H1 (cell line): ENCODE data around the gene ADCY5. TPM values are rescaled to one million over a fixed set of nuclear protein-coding genes. Genes with fewer than 3 reads are reported as not detected.
"Not testable (repeated sequence)": the region's sequence is repeated elsewhere in the genome, so short reads cannot be mapped to it uniquely, and the experiment has no call there.

Experiments used
- CTCF ChIA-PET: fragments of 300-600 bp; sonication (Branson Sonifier 250); formaldehyde crosslinking; loops from one replicate; lab custom pipeline; 2021; ENCODE audit not compliant: partially characterized antibody; lab: Charles Lee
- POLR2A ChIA-PET: fragments of 300-600 bp; sonication (Branson Sonifier 250); formaldehyde crosslinking; loops from one replicate; lab custom pipeline; 2021; ENCODE audit warnings: inconsistent platforms; ENCODE audit not compliant: partially characterized antibody; lab: Charles Lee
- DNase-seq, 2 experiments: peaks; one replicate each; pipeline versions ENCODE4 v3.0.0 to v3.0.0-alpha.2; 2010 to 2022; ENCODE audit warnings: low spot score in 2 of 2, low read depth in 1 of 2, mixed read lengths in 1 of 2
- FAIRE-seq: peaks from 2 replicates; lab custom pipeline; 2011; peaks lifted over from hg19 to GRCh38; lab: Jason Lieb, UNC
- H2AFZ ChIP-seq: 2 replicates; pipeline ENCODE4 v1.8.1; 2012; ENCODE audit warnings: low read length, inconsistent platforms
- H2AK5ac ChIP-seq: 2 replicates; pipeline ENCODE4 v1.6.1; 2013; ENCODE audit warnings: low read depth, low read length
- H2BK120ac ChIP-seq: replicated peaks from 2 replicates; pipeline ENCODE3; 2013; ENCODE audit warnings: low read depth, low read length, inconsistent platforms
- H2BK12ac ChIP-seq: 2 replicates; pipeline ENCODE4 v1.6.1; 2013; ENCODE audit warnings: low read depth, low read length
- H2BK15ac ChIP-seq: 2 replicates; pipeline ENCODE4 v1.6.1; 2013; ENCODE audit warnings: low read length
- H2BK20ac ChIP-seq: 2 replicates; pipeline ENCODE4 v1.6.1; 2013; ENCODE audit warnings: low read length
- H2BK5ac ChIP-seq: 2 replicates; pipeline ENCODE4 v1.6.1; 2013; ENCODE audit warnings: low read depth, low read length
- H3K14ac ChIP-seq: 2 replicates; pipeline ENCODE4 v1.6.1; 2013; ENCODE audit warnings: inconsistent platforms; ENCODE audit not compliant: insufficient read length
- H3K18ac ChIP-seq: 2 replicates; pipeline ENCODE4 v1.6.1; 2013; ENCODE audit warnings: low read length; ENCODE audit errors: extremely low read depth
- H3K23ac ChIP-seq: 2 replicates; pipeline ENCODE4 v1.6.1; 2013; ENCODE audit warnings: inconsistent platforms; ENCODE audit not compliant: insufficient read length
- H3K23me2 ChIP-seq: 2 replicates; pipeline ENCODE4 v1.6.1; 2013; ENCODE audit warnings: low read depth, low read length
- H3K27ac ChIP-seq: 2 replicates; pipeline ENCODE4 v1.6.1; 2011; ENCODE audit warnings: low read depth, low read length, inconsistent platforms
- H3K27me3 ChIP-seq, 4 experiments: replicated peaks in 1 of 4; 1 replicate in 1 of 4; 2 replicates in 3 of 4; pipeline versions ENCODE4 v1.6.1 to v1.8.1; 2011 to 2013; ENCODE audit warnings: low read length in 3 of 4, mild to moderate bottlenecking in 3 of 4, inconsistent platforms in 2 of 4, mixed read lengths in 2 of 4, moderate library complexity in 1 of 4; ENCODE audit not compliant: control insufficient read depth in 3 of 4, insufficient read depth in 3 of 4; ENCODE audit errors: extremely low read depth in 1 of 4
- H3K36me3 ChIP-seq, 4 experiments: 2 replicates each; pipeline versions ENCODE4 v1.6.1 to v1.8.1; 2011 to 2013; ENCODE audit warnings: mild to moderate bottlenecking in 4 of 4, low read length in 3 of 4, moderate library complexity in 2 of 4, control low read depth in 1 of 4, inconsistent platforms in 1 of 4; ENCODE audit not compliant: insufficient read depth in 4 of 4, control insufficient read depth in 2 of 4
- H3K4ac ChIP-seq: replicated peaks from 2 replicates; pipeline ENCODE3; 2013; ENCODE audit warnings: low read length, low read depth, mixed read lengths, inconsistent platforms; ENCODE audit not compliant: insufficient read length
- H3K4me1 ChIP-seq, 4 experiments: replicated peaks in 1 of 4; 1 replicate in 1 of 4; 2 replicates in 3 of 4; pipeline versions ENCODE4 v1.6.1 to v1.8.1; 2011 to 2013; ENCODE audit warnings: low read length in 3 of 4, inconsistent platforms in 2 of 4, mixed read lengths in 1 of 4; ENCODE audit not compliant: insufficient read depth in 4 of 4, control insufficient read depth in 3 of 4
- H3K4me2 ChIP-seq, 2 experiments: 2 replicates each; pipeline versions ENCODE4 v1.6.1 to v1.8.1; 2011 to 2013; ENCODE audit warnings: low read depth in 2 of 2, low read length in 2 of 2, control low read depth in 1 of 2, inconsistent platforms in 1 of 2, mild to moderate bottlenecking in 1 of 2; ENCODE audit not compliant: insufficient read depth in 1 of 2
- H3K4me3 ChIP-seq, 4 experiments: fragments of 200-600, 300-600 bp in 1 of 4; sonication (generic), shearing (Covaris generic), sonication (Bioruptor Twin) in 1 of 4; 2 replicates each; pipeline versions ENCODE4 v1.5.1 to v1.8.1; 2011 to 2016; ENCODE audit warnings: low read length in 4 of 4, low read depth in 3 of 4, control low read depth in 2 of 4, inconsistent platforms in 2 of 4, mild to moderate bottlenecking in 2 of 4, mixed read lengths in 1 of 4, moderate library complexity in 1 of 4; ENCODE audit not compliant: insufficient read depth in 2 of 4; ENCODE audit errors: extremely low read depth in 1 of 4
- H3K56ac ChIP-seq: replicated peaks from 2 replicates; pipeline ENCODE3; 2013; ENCODE audit warnings: low read depth, mild to moderate bottlenecking, mixed read lengths, low read length, inconsistent platforms; ENCODE audit not compliant: insufficient read length
- H3K79me1 ChIP-seq: 2 replicates; pipeline ENCODE4 v1.6.1; 2013; ENCODE audit warnings: low read depth, low read length, control low read depth
- H3K79me2 ChIP-seq, 2 experiments: 2 replicates each; pipeline versions ENCODE4 v1.6.1 to v1.8.1; 2012 to 2013; ENCODE audit warnings: low read length in 2 of 2, mild to moderate bottlenecking in 2 of 2, inconsistent platforms in 1 of 2; ENCODE audit not compliant: insufficient read depth in 2 of 2, control insufficient read depth in 1 of 2
- H3K9ac ChIP-seq, 4 experiments: replicated peaks in 1 of 4; 1 replicate in 1 of 4; 2 replicates in 3 of 4; pipeline versions ENCODE4 v1.6.1 to v1.8.1; 2011 to 2013; ENCODE audit warnings: low read depth in 3 of 4, low read length in 3 of 4, control low read depth in 2 of 4, mild to moderate bottlenecking in 2 of 4, moderate library complexity in 2 of 4, inconsistent platforms in 1 of 4; ENCODE audit errors: extremely low read depth in 1 of 4
- H3K9me3 ChIP-seq, 2 experiments: 2 replicates each; pipeline versions ENCODE4 v1.6.1 to v1.8.1; 2012 to 2013; ENCODE audit warnings: mild to moderate bottlenecking in 2 of 2, moderate library complexity in 2 of 2, control low read depth in 1 of 2, inconsistent platforms in 1 of 2, low read depth in 1 of 2, low read length in 1 of 2, mixed read lengths in 1 of 2; ENCODE audit not compliant: insufficient read depth in 2 of 2
- H4K20me1 ChIP-seq, 2 experiments: replicated peaks in 1 of 2; 2 replicates each; pipeline versions ENCODE3 to v1.8.1; 2011 to 2013; ENCODE audit warnings: inconsistent platforms in 2 of 2, low read length in 2 of 2, mild to moderate bottlenecking in 1 of 2; ENCODE audit not compliant: insufficient read depth in 2 of 2, control insufficient read depth in 1 of 2
- H4K5ac ChIP-seq: 2 replicates; pipeline ENCODE4 v1.6.1; 2013; ENCODE audit warnings: low read length, low read depth, mixed read lengths, inconsistent platforms; ENCODE audit not compliant: insufficient read length
- H4K8ac ChIP-seq: 2 replicates; pipeline ENCODE4 v1.8.0; 2013; ENCODE audit warnings: mild to moderate bottlenecking, moderate library complexity, low read length, inconsistent platforms; ENCODE audit not compliant: insufficient read depth; ENCODE audit errors: extremely low read depth
- H4K91ac ChIP-seq: replicated peaks from 2 replicates; pipeline ENCODE3; 2013; ENCODE audit warnings: low read length, mixed read lengths, inconsistent platforms; ENCODE audit not compliant: insufficient read length
- WGBS, 2 experiments: shearing (Covaris generic) in 1 of 2; methylation state at CpG; one replicate each; pipeline versions ENCODE4 v1.1.6 to v1.1.7; 2013 to 2015; ENCODE audit warnings: low lambda C conversion rate in 2 of 2, mixed read lengths in 2 of 2, inconsistent platforms in 1 of 2, low coverage in 1 of 2, missing lambda C conversion rate in 1 of 2; ENCODE audit not compliant: insufficient replicate concordance in 2 of 2, insufficient coverage in 1 of 2, insufficient read length in 1 of 2; ENCODE audit errors: extremely low coverage in 1 of 2, missing lambda C conversion rate in 1 of 2; 5-methylcytosine and 5-hydroxymethylcytosine counted together
- polyA plus RNA-seq, 7 experiments: library from polyadenylated mRNA; depleted of rRNA in 3 of 7; stranded (reverse) in 5 of 7; unstranded in 2 of 7; fragments of >200 nt in 5 of 7; fragments of 200-250 nt in 2 of 7; gene quantifications; 1 replicate in 5 of 7; 2 replicates in 1 of 7; 4 replicates in 1 of 7; pipeline versions ENCODE4 v1.2.1 to v1.2.3, GENCODE V29; 2011 to 2013; ENCODE audit warnings: missing spikeins in 2 of 7, mixed read lengths in 2 of 7
- total RNA-seq: library from RNA; stranded (reverse); fragmentation: NEBNext Ultra II Directional; extraction: Animal tissue kit (Norgen Biotek cat#: 25700); gene quantifications from 2 replicates; pipeline ENCODE4 v1.2.1, GENCODE V29; 2021

Gene ADCY5
- total and polyA plus RNA-seq, 2 of the 8 experiments (the other 6 are each of a cell fraction or from before 2014, with no cell fraction given), result 18.9 to 40.8 TPM

DNA sequence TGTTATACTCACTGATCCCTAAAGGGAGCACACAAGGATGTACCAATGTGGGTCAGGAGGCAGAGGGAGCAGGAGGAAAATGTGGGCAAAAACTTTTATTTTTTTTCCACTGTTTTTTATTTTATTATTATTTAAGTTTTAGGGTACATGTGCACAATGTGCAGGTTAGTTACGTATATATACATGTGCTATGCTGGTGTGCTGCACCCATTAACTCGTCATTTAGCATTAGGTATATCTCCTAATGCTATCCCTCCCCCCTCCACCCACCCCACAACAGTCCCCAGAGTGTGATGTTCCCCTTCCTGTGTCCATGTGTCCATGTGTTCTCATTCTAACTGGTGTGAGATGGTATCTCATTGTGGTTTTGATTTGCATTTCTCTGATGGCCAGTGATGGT lies 209.7 kb downstream of the ADCY5 start:
- H3K14ac ChIP-seq, H4K8ac ChIP-seq, H3K9ac ChIP-seq, H2BK15ac ChIP-seq, CTCF ChIA-PET, H3K23me2 ChIP-seq, H3K36me3 ChIP-seq, H3K56ac ChIP-seq, H4K20me1 ChIP-seq, H3K23ac ChIP-seq, FAIRE-seq, H2AFZ ChIP-seq, H3K4me3 ChIP-seq, H4K91ac ChIP-seq, POLR2A ChIA-PET, H4K5ac ChIP-seq, H3K4ac ChIP-seq, H2BK120ac ChIP-seq, H3K79me1 ChIP-seq, DNase-seq, H2AK5ac ChIP-seq, H3K9me3 ChIP-seq, H3K79me2 ChIP-seq, H3K4me2 ChIP-seq, H3K4me1 ChIP-seq, H2BK5ac ChIP-seq, H3K27me3 ChIP-seq, H3K18ac ChIP-seq, H2BK12ac ChIP-seq, H3K27ac ChIP-seq, H2BK20ac ChIP-seq: not testable (repeated sequence)
- WGBS, 2 experiments, result 74% methylated on average over 2 of the region's 2 CpGs; no CpG with 5 or more reads in 1 of the 2 experiments
